GM18526 (cell line): Measurements from ENCODE around the gene MEX3D.

Source experiments
- POLR2A ChIP-seq: IDR thresholded peaks from 3 replicates; pipeline ENCODE4 v1.6.1; 2011; ENCODE audit not compliant: insufficient read length; ENCODE audit errors: extremely low read depth

The MEX3D gene

DNA sequence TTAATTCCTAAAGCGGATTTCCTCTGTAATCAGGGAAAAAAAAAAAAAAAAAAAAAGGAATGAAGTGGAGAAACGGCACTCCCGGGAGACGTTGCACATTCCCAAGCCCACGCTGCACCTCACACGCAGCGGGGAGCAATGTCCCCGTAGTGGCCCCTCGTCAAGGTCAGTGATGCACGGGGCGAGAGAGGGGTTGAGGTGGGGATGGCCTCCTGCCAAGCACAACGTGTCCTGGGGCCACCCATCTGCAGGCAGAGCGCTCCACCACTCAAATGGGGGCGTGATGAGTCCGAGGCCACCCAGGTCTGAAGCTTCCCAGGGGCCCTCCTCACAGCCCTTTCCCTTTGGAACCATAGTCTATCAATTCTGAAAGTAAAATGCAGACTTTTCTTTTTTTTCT lies 29.1 kb downstream of the MEX3D start:
- TF ChIP-seq POLR2A, result no peak

DNA sequence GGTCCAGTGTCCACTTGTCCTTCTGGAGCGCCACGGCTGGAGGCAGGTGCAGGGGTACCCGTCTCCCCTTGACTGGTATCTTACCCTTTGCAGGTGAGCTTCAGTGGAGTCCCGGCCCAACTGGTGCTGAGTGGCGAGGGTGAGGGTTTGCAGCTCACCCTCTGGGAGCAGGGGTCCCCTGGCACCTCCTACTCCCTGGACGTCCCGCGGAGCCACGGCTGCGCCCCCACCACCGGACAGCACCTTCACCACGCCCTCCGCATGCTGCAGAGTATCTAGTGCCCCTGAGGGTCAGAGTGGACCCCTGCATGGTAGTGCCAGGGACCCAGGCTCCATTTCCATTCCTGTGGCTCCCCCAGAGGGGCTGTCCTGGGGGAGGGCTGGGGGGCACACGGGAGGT lies 33.2 kb downstream of the MEX3D start:
- TF ChIP-seq POLR2A, result no peak

DNA sequence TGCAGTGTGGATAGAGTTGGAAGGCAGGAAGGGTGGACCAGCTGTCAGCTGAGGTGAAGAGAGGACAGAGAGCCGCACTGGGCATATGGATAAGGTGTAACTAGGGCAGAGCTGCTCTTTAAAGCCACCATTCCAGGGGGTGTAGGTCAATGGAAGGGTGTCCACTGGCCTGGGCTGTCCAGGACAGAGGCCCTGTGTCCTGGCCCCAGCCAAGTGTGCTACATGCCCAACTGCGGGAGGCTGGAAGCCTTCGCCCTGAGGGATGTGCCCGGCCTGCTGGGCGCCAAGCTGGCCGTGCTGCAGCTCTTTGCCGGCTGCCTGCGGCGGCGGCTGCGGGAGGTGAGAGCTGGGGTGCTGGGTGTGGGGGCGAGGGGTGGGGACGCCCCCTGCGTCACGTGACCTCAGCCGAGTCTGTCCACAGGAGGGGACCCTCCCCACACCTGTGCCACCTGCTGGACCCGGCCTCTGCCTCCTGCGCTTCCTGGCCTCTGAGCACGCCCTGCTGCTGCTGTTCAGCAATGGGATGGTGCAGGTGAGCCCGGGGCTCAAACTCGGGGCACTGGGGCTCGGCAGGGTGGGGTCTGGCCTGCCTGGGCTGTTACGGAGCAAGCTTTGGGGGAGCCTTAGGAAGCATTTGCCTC lies 34.5 kb downstream of the MEX3D start:
- TF ChIP-seq POLR2A, result no peak

- TF ChIP-seq POLR2A, result no peak
Observed at GRCh38 chr19:1532003-1532402, 36.1 kb downstream of the MEX3D start.

- TF ChIP-seq POLR2A, result no peak
Observed at GRCh38 chr19:1531587-1531986, 36.5 kb downstream of the MEX3D start.

- TF ChIP-seq POLR2A, result no peak
Observed at GRCh38 chr19:1529430-1529816, 38.7 kb downstream of the MEX3D start.

- no peak for TF ChIP-seq POLR2A
Observed at GRCh38 chr19:1528596-1529429, 39.3 kb downstream of the MEX3D start.

DNA sequence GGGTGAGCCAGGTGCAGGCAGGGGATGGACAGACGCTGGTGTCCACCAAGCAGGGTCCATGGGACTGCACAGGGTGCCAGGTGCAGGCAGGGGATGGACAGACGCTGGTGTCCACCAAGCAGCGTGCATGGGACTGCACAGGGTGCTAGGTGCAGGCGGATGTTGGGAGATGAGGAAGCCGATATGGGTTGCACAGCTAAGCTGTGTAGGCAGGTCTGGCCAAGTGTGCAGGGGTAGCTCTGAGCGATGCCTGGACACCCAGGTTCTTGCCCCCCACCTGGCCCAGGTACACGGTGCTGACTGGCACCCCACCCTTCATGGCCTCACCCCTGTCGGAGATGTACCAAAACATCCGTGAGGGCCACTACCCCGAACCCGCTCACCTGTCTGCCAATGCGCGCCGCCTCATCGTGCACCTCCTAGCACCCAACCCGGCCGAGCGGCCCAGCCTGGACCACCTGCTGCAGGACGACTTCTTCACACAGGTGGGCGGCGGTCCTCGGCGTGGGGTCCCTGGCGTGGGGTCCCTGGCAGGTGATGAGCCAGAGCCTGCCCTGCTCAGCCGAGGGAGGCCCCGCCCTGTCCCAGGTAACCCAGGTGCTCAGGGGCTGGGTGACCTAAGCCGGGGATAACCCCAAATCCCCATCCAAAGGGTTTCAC lies 40.3 kb downstream of the MEX3D start:
- no peak for TF ChIP-seq POLR2A

DNA sequence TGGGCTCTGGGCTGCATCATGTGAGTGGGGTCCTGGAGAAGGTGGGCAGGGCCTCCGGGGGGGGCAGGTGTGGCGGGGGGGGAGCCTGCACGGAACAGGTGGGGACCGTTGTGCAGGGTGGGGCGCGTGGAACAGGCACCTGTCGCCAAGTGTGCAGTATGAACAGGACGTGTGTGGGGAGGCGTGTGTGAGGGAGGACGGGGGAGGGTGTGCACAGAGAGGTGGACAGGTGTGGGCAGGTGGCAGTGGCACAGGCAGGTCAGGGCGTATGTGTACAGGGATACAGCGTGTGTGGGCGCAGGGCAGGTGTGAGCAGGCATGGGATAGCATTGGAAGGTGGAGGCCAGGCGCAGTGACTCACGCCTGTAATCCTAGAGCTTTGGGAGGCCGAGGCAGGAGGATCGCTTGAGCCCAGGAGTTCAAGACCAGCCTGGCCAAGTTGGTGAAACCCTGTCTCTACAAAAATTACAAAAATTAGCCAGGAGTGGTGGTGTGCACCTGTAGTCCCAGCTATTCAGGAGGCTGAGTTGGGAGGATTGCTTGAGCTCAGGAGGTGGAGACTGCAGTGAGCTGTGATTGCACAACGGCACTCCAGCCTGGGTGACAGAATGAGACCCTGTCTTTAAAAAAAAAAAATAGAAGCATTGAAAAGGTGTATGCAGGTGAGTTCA lies 41.0 kb downstream of the MEX3D start:
- no peak for TF ChIP-seq POLR2A

- no peak for TF ChIP-seq POLR2A
Observed at GRCh38 chr19:1526066-1526778, 41.9 kb downstream of the MEX3D start.

- TF ChIP-seq POLR2A, result no peak
Observed at GRCh38 chr19:1525343-1525742, 42.8 kb downstream of the MEX3D start.

DNA sequence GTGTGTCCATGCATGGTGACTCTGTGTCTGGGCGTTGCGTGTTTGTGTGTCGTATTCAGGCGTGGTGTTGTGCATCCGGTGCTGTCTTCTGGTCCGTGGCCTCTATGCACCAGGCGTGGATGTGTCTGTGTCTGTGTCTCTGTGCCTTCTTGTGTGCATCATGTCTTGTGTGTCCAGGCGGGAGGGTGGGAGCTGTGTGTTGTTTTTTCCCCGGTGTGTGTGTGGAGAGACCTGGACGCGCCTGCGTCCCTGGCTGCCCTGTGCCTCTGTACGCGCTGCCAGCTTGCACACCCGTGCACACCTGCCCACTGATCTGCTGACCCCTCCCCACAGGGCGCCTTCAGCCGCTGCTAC lies 43.2 kb downstream of the MEX3D start:
- no peak for TF ChIP-seq POLR2A

GRCh38 chr19:1524287-1524971 lies 43.7 kb downstream of the MEX3D start:
- TF ChIP-seq POLR2A, result no peak
